Mesothelial cell of epicardium (in vitro differentiated cells): ENCODE data around the gene IL5. TPM values are rescaled to one million over a fixed set of nuclear protein-coding genes. Genes with fewer than 3 reads are reported as not detected.
"Not testable (repeated sequence)": the region's sequence is repeated elsewhere in the genome, so short reads cannot be mapped to it uniquely, and the experiment has no call there.

Source experiments
- DNase-seq, 2 experiments: peaks; one replicate each; pipeline ENCODE4 v3.0.0; 2021; ENCODE audit warnings: low spot score in 2 of 2; ENCODE audit not compliant: unreplicated experiment in 2 of 2
- H3K27ac Mint-ChIP-seq: 2 replicates; pipeline ENCODE4 v1.8.0; 2021; ENCODE audit warnings: mixed read lengths
- H3K27me3 Mint-ChIP-seq: 2 replicates; pipeline ENCODE4 v1.8.0; 2021; ENCODE audit warnings: low read depth, mixed read lengths
- H3K36me3 Mint-ChIP-seq: 2 replicates; pipeline ENCODE4 v1.8.0; 2021; ENCODE audit warnings: mixed read lengths
- H3K4me1 Mint-ChIP-seq: 2 replicates; pipeline ENCODE4 v1.8.0; 2021; ENCODE audit warnings: mixed read lengths
- H3K4me3 Mint-ChIP-seq: 2 replicates; pipeline ENCODE4 v1.8.0; 2021; ENCODE audit warnings: mild to moderate bottlenecking, moderate library complexity, mixed read lengths
- H3K9me3 Mint-ChIP-seq: 2 replicates; pipeline ENCODE4 v1.8.0; 2021; ENCODE audit warnings: mixed read lengths
- total RNA-seq: library from RNA; stranded (reverse); gene quantifications from 3 replicates; pipeline ENCODE4 v1.2.1, GENCODE V29; 2021
- TF ChIP-seq, protein P1 (sequence below): fragments of 200-600 bp; sonication (generic); IDR thresholded peaks from one replicate; pipeline ENCODE4 v1.5.0; 2021; ENCODE audit warnings: antibody characterized with exemption; ENCODE audit not compliant: unreplicated experiment

Gene IL5
- total RNA-seq, 1 donor from 2014 or later = not detected

GRCh38 chr5:132576123-132576522 is 32.8 kb upstream of the IL5 start:
- Mint-ChIP-seq H3K27me3 (no peaks in the 10 kb centered on the region), H3K4me3 (no peak overlapping the region), H3K27ac (no peak overlapping the region), H3K36me3 (peaks cover 56% of the 10 kb centered on the region), H3K9me3 (peaks cover 11% of the 10 kb centered on the region), H3K4me1 (no peaks in the 10 kb centered on the region)
- TF ChIP-seq, protein P1, sequence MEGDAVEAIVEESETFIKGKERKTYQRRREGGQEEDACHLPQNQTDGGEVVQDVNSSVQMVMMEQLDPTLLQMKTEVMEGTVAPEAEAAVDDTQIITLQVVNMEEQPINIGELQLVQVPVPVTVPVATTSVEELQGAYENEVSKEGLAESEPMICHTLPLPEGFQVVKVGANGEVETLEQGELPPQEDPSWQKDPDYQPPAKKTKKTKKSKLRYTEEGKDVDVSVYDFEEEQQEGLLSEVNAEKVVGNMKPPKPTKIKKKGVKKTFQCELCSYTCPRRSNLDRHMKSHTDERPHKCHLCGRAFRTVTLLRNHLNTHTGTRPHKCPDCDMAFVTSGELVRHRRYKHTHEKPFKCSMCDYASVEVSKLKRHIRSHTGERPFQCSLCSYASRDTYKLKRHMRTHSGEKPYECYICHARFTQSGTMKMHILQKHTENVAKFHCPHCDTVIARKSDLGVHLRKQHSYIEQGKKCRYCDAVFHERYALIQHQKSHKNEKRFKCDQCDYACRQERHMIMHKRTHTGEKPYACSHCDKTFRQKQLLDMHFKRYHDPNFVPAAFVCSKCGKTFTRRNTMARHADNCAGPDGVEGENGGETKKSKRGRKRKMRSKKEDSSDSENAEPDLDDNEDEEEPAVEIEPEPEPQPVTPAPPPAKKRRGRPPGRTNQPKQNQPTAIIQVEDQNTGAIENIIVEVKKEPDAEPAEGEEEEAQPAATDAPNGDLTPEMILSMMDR = no peak
- DNase-seq = no peak

- TF ChIP-seq, protein P1 = no peak
- peaks cover 6% of the 10 kb centered on the region for H3K9me3 Mint-ChIP-seq
- peaks cover 26% of the 10 kb centered on the region for H3K36me3 Mint-ChIP-seq
- H3K27me3 Mint-ChIP-seq = no peaks in the 10 kb centered on the region
- DNase-seq = no peak
- no peak overlapping the region for H3K27ac Mint-ChIP-seq
- H3K4me1 Mint-ChIP-seq = no peaks in the 10 kb centered on the region
- H3K4me3 Mint-ChIP-seq = no peak overlapping the region
Observed at GRCh38 chr5:132566657-132567056, 23.3 kb upstream of the IL5 start.

DNA sequence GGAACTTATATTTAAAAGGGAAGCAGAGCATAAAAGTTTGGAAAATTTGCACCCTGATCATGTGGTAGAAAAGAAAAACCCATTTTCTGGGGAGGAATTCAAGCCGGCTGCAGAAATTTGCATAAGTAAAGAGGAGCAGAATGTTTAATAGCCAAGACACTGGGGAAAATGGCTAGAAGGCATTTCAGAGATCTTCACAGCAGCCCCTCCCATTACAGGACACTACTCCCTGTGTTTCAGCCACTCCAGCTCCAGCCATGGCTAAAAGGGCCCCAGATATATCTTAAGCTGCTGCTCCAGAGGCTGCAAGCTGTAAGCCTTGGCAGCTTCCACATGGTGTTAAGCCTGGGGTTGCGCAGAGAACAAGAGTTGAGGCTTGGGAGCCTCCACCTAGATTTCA is 21.2 kb upstream of the IL5 start:
- not testable (repeated sequence) for DNase-seq, H3K4me3 Mint-ChIP-seq, H3K27me3 Mint-ChIP-seq, H3K27ac Mint-ChIP-seq, H3K4me1 Mint-ChIP-seq, H3K9me3 Mint-ChIP-seq
- H3K36me3 Mint-ChIP-seq = peaks cover 24% of the 10 kb centered on the region

GRCh38 chr5:132561601-132562000 is 18.3 kb upstream of the IL5 start:
- peaks cover 5% of the 10 kb centered on the region for H3K36me3 Mint-ChIP-seq
- peaks cover 19% of the 10 kb centered on the region for H3K4me1 Mint-ChIP-seq
- H3K9me3 Mint-ChIP-seq = peaks cover 6% of the 10 kb centered on the region
- H3K27me3 Mint-ChIP-seq = no peaks in the 10 kb centered on the region
- no peak for DNase-seq
- TF ChIP-seq, protein P1 = no peak
- no peak overlapping the region for H3K27ac Mint-ChIP-seq
- no peak overlapping the region for H3K4me3 Mint-ChIP-seq

GRCh38 chr5:132559383-132560060 is 16.2 kb upstream of the IL5 start:
- TF ChIP-seq, protein P1 = no peak
- Mint-ChIP-seq H3K4me1 (peaks cover 25% of the 10 kb centered on the region), H3K36me3 (no peaks in the 10 kb centered on the region), H3K27me3 (no peaks in the 10 kb centered on the region), H3K4me3 (no peak overlapping the region), H3K27ac (no peak overlapping the region), H3K9me3 (no peaks in the 10 kb centered on the region)
- DNase-seq = no peak

DNA sequence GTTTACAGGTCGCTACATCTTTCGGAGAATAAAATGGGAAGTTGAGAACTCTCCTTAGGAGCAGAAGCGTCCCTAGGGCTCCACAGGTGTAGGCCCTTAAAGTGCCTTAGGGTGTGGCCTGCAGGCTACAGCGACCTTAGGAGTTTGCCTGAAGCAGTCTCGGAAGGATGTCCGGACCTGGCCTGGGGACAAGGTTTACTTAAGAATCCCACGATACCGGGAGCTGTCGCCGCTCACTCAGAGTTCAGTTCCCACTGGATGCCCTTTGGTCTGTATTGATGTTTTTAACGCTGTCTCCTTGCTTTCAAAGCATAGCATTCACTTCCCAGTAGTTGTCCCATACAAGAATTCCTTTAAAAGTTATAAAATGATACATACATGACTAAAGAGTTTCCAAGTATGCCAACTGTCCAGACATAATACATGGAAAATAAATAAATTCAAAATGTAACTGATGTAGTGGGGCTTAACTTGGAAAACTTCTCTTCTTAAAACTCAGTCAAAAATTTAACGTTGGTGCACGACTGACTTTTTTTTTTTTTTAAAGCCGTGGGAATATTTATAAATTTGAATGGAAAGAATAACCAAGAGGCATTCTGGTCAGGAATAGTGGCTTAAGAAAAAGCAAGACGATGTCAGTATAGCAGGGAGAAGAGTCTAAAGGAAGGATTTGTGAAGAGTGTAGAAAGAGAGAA is 14.3 kb upstream of the IL5 start:
- peak in 1 of 2 experiments; percentile 39 for DNase-seq
- TF ChIP-seq, protein P1 = no peak
- peak overlapping the region; percentile 96 for H3K4me3 Mint-ChIP-seq
- no peaks in the 10 kb centered on the region for H3K27me3 Mint-ChIP-seq
- peaks cover 25% of the 10 kb centered on the region for H3K4me1 Mint-ChIP-seq
- H3K9me3 Mint-ChIP-seq = no peaks in the 10 kb centered on the region
- peak overlapping the region; percentile 90 for H3K27ac Mint-ChIP-seq
- no peaks in the 10 kb centered on the region for H3K36me3 Mint-ChIP-seq
